ENCODE results near the gene TRIM4.
"Not testable (repeated sequence)": the region's sequence is repeated elsewhere in the genome, so short reads cannot be mapped to it uniquely, and the experiment has no call there.

TRIM4 gene

GRCh38 chr7:99888366-99888765, 31.0 kb downstream of the TRIM4 start:
- not testable (repeated sequence) for H3K4me1 Mint-ChIP-seq, H3K4me3 Mint-ChIP-seq, ATAC-seq, H3K27ac Mint-ChIP-seq, H3K27me3 Mint-ChIP-seq
- Mint-ChIP-seq H3K9me3 (peaks cover 14% of the 10 kb centered on the region), H3K36me3 (peaks cover 70% of the 10 kb centered on the region)

GRCh38 chr7:99881370-99881769, 38.0 kb downstream of the TRIM4 start:
- Mint-ChIP-seq H3K9me3 (peaks cover 7% of the 10 kb centered on the region), H3K27ac (no peak overlapping the region), H3K4me3 (no peak overlapping the region), H3K4me1 (no peaks in the 10 kb centered on the region), H3K27me3 (no peaks in the 10 kb centered on the region), H3K36me3 (peaks cover 55% of the 10 kb centered on the region)
- no peak for ATAC-seq

GRCh38 chr7:99876933-99877332, 42.4 kb downstream of the TRIM4 start, which contains the start of gene OR2AE1:
Gene OR2AE1, minus strand, starts transcription at chr7:99877033. Its CDS starts 0 bp downstream, at chr7:99877033.
- Mint-ChIP-seq H3K27ac (no peak within 1 kb of the TSS), H3K4me1 (no peaks in the 10 kb centered on the region), H3K9me3 (no peaks in the 10 kb centered on the region), H3K4me3 (no peak within 1 kb of the TSS), H3K36me3 (peaks cover 32% of the 10 kb centered on the region), H3K27me3 (peaks cover under 1% of the 10 kb centered on the region)
- no peak for ATAC-seq

GRCh38 chr7:99876491-99876890, 42.8 kb downstream of the TRIM4 start:
- no peak for ATAC-seq
- peaks cover 5% of the 10 kb centered on the region for H3K27me3 Mint-ChIP-seq
- H3K36me3 Mint-ChIP-seq = peaks cover 32% of the 10 kb centered on the region
- no peak overlapping the region for H3K27ac Mint-ChIP-seq
- no peaks in the 10 kb centered on the region for H3K4me1 Mint-ChIP-seq
- H3K4me3 Mint-ChIP-seq = no peak overlapping the region
- H3K9me3 Mint-ChIP-seq = no peaks in the 10 kb centered on the region

DNA sequence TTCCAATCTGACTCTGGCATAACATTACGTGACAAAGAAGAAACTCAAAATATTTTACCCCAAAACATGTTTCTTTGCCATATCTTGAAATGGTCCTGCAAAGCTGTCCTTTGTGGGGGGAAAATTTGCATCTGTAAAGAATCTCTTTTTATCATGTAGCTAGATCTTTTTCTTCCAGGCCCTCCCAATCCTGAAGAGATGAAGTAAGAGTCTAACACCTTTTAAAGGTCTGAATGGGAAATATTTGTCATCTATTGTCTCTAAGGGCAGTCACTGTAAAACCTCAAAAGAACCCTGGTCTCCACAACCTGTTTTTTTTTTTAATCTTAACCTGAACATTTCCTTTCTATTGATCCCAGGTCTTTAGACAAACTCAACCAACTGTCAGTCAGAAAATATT, 51.1 kb downstream of the TRIM4 start:
- no peak for ATAC-seq
- H3K9me3 Mint-ChIP-seq = peaks cover 4% of the 10 kb centered on the region
- no peak overlapping the region for H3K27ac Mint-ChIP-seq
- peaks cover 5% of the 10 kb centered on the region for H3K36me3 Mint-ChIP-seq
- no peaks in the 10 kb centered on the region for H3K4me1 Mint-ChIP-seq
- peaks cover 18% of the 10 kb centered on the region for H3K27me3 Mint-ChIP-seq
- H3K4me3 Mint-ChIP-seq = no peak overlapping the region

GRCh38 chr7:99867477-99867876, 51.9 kb downstream of the TRIM4 start:
- H3K27ac Mint-ChIP-seq, H3K4me1 Mint-ChIP-seq, H3K9me3 Mint-ChIP-seq, H3K4me3 Mint-ChIP-seq, ATAC-seq, H3K36me3 Mint-ChIP-seq: not testable (repeated sequence)
- peaks cover 18% of the 10 kb centered on the region for H3K27me3 Mint-ChIP-seq

DNA sequence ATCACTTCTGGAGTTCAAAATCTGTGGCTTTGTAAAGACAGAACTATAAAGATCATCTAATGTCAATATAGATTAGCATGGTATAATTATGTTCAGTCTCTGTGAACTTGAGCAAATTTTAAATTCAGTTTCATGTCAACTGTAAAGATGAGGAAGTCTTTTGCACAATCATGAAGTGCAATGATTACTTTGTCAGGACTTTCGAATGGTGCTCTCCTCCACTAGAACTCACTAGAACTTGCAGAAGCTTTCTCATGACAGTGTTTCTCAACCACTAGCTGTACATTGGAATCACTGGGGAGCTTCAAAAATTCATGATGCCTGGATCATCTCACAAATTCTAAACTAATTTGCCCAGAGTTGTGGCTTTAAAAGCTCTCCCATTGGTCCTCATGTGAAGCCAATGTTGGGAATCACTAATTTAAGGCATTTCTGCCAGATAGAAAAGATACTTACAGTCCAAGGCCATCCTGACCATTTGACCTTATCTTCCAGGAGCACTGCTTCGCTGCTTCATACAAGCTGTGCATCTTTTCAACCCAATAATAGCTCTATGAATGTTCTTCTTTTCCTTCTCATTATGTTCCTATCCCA, 55.4 kb downstream of the TRIM4 start:
- H3K9me3 Mint-ChIP-seq = peaks cover 4% of the 10 kb centered on the region
- no peaks in the 10 kb centered on the region for H3K4me1 Mint-ChIP-seq
- H3K36me3 Mint-ChIP-seq = peaks cover 5% of the 10 kb centered on the region
- no peak for ATAC-seq
- no peak overlapping the region for H3K27ac Mint-ChIP-seq
- peaks cover 19% of the 10 kb centered on the region for H3K27me3 Mint-ChIP-seq
- H3K4me3 Mint-ChIP-seq = no peak overlapping the region

DNA sequence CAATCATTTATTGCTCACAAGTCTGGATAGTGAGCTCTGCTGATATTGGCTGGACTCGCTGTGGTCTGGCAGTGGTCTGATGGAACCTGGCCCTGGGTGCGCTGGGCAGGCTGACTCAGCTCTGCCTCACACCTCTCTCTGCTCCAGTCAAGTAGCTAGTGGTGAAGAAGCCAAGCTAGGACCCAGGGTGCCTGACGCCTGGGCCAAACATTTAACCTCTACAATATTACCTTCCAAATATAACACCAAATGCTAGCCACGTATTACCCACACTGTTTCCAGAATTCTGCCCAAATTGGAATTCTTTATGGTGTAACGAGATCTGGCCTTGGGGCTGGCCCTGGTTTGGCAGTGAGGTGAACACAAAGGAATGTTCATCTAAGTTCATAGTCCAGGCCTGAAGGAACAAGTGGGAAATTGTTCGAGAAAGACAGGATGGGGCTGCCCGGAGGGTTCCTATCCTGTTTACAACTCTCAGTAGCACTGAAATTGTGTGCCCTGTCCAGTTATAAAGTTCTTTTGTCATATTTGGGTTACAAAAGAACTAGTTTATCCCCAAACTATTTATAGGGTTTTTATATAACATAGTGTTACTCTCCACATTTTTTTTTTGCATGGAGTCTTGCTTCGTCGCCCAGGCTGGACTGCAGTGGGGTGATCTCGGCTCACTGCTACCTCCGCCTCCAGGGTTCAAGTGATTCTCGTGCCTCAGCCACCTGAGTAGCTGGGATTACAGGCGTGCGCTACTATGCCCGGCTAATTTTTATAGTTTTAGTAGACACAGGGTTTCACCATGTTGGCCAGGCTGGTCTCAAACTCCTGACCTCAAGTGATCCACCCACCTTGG, 58.8 kb downstream of the TRIM4 start:
- H3K36me3 Mint-ChIP-seq = no peaks in the 10 kb centered on the region
- no peak for ATAC-seq
- H3K9me3 Mint-ChIP-seq = no peaks in the 10 kb centered on the region
- H3K27ac Mint-ChIP-seq = no peak overlapping the region
- H3K4me1 Mint-ChIP-seq = no peaks in the 10 kb centered on the region
- H3K4me3 Mint-ChIP-seq = no peak overlapping the region
- H3K27me3 Mint-ChIP-seq = peaks cover 32% of the 10 kb centered on the region

DNA sequence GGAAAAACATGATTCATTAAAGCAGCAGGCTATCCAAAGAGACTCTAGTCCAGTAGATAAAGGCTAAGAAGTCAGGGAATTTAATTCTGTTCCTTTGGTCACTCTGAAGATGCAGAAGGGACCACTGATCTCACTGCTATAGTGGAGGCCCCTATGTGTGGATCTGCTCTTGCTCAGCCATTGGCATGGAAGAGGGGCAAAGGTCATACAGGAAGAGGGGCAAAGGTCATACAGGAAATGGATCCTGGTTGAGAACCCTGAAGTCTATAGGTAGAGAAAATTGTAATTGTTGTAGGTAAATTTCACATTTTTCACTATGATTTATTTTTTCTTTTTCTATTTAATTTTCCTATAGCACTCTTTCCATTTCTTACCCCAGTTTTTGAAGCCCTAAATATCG, 64.1 kb downstream of the TRIM4 start:
- Mint-ChIP-seq H3K4me3 (no peak overlapping the region), H3K4me1 (no peaks in the 10 kb centered on the region), H3K36me3 (no peaks in the 10 kb centered on the region), H3K27ac (no peak overlapping the region), H3K27me3 (peaks cover 60% of the 10 kb centered on the region), H3K9me3 (no peaks in the 10 kb centered on the region)
- no peak for ATAC-seq

DNA sequence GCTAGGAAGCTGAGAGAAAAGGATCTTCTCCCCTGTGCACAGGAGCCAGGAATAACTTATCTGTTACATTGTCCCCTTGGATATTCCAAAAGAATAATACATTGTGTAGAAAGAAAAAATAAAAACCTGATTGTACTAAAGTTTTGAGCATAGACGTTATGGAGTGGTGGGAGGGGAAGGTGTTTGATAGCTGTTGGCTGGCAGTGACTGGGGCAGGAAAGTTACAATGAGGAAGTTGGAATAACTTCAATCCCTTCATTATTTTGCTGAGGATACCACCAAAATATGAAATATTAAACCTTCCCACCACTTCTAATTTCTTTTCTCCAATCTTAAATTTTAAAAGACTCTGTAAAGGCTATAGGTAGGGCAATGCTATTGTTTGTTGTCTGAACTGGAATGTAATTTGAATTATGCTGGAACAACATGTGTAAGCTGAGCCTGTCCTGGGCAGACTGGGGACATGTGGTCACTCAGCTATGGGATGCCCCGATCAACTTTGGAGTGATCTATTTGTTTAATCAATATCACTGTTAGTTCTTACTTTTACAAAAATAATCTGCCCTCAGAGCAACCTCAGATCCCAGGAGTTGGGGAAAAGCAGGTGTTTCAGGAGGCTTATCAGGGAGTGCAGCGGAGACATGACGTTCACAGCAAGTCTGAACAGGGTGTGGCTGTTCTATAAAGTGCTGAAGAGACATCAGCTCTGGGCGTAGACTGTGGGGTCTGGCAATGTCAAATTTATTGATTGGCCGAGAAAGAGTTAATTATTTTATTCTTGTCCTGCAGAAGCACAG, 70.7 kb downstream of the TRIM4 start:
- Mint-ChIP-seq H3K4me3 (no peak overlapping the region), H3K9me3 (no peaks in the 10 kb centered on the region), H3K36me3 (no peaks in the 10 kb centered on the region), H3K27ac (no peak overlapping the region), H3K4me1 (no peaks in the 10 kb centered on the region), H3K27me3 (peaks cover 62% of the 10 kb centered on the region)
- no peak for ATAC-seq

- Mint-ChIP-seq H3K27me3 (peaks cover 44% of the 10 kb centered on the region), H3K4me3 (no peak overlapping the region), H3K27ac (no peak overlapping the region), H3K4me1 (no peaks in the 10 kb centered on the region), H3K36me3 (no peaks in the 10 kb centered on the region), H3K9me3 (no peaks in the 10 kb centered on the region)
- ATAC-seq = no peak
Observed at GRCh38 chr7:99844328-99844727, 75.0 kb downstream of the TRIM4 start.

DNA sequence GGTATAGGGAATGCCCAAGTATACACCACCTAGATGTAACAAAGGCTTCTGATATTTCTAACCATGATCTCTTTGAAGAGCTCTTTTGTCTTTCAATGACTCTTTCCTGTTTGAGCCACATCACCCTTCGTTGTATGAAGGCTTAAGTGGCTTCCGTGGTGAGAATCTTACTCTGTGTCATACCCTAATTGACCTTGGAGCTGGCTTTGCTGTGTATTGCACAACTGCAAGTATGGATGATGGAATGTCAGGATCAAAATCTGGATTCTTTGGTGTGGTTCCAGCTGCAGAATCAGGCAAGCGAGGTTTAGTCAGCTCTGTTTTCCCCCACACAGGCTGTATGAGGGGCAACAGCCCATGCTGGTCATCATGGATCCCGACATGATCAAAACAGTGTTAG, 75.5 kb downstream of the TRIM4 start:
- H3K9me3 Mint-ChIP-seq = no peaks in the 10 kb centered on the region
- no peaks in the 10 kb centered on the region for H3K4me1 Mint-ChIP-seq
- no peak for ATAC-seq
- H3K36me3 Mint-ChIP-seq = no peaks in the 10 kb centered on the region
- H3K27ac Mint-ChIP-seq = no peak overlapping the region
- H3K4me3 Mint-ChIP-seq = no peak overlapping the region
- H3K27me3 Mint-ChIP-seq = peaks cover 42% of the 10 kb centered on the region

DNA sequence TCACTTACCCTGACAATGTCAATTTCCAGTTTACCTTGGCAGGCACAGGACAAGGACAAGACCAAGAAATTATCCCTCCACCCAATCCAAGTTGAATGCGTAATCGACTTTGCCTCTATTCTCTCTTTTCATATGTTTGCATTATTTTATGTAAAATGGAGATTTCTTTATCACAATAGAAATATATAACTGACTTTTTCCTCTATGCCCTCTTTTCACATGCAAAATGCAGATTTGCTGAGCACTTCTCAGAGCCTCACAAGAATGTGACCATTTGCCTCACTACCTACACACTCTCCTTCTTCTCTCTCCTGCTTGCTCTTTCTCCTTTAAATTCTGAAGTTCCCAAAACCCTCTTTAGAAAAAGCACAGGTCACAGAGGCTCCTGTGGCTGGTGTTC, 76.4 kb downstream of the TRIM4 start:
- Mint-ChIP-seq H3K27ac (no peak overlapping the region), H3K4me3 (no peak overlapping the region), H3K9me3 (no peaks in the 10 kb centered on the region), H3K4me1 (peaks cover 5% of the 10 kb centered on the region), H3K27me3 (peaks cover 33% of the 10 kb centered on the region), H3K36me3 (no peaks in the 10 kb centered on the region)
- ATAC-seq = no peak
